Kidney (tissue), 14 donors: ENCODE results near the gene NPBWR2. TPM values are rescaled to one million over a fixed set of nuclear protein-coding genes. Genes with fewer than 3 reads are reported as not detected.
"Not testable (repeated sequence)": the region's sequence is repeated elsewhere in the genome, so short reads cannot be mapped to it uniquely, and the experiment has no call there.

Experiments used
- DNase-seq, 5 donors: peaks; one replicate each; pipeline ENCODE4 v3.0.0-alpha.2; 2013 to 2020
- FAIRE-seq: peaks from 2 replicates; lab custom pipeline; 2012; peaks lifted over from hg19 to GRCh38; lab: Jason Lieb, UNC
- H3K27ac ChIP-seq, 2 donors: one replicate each; pipeline ENCODE4 v1.7.0; 2013; ENCODE audit warnings: low read depth in 2 of 2, low read length in 2 of 2, inconsistent platforms in 1 of 2
- H3K27me3 ChIP-seq: one replicate; pipeline ENCODE4 v1.7.1; 2013; ENCODE audit warnings: low read length, inconsistent platforms; ENCODE audit not compliant: control insufficient read depth, insufficient read depth
- H3K36me3 ChIP-seq, 3 donors: one replicate each; pipeline versions ENCODE4 v1.7.0 to v1.7.1; 2013; ENCODE audit warnings: low read length in 3 of 3, control low read depth in 1 of 3, inconsistent platforms in 1 of 3; ENCODE audit not compliant: insufficient read depth in 3 of 3, control insufficient read depth in 2 of 3
- H3K4me1 ChIP-seq, 3 donors: one replicate each; pipeline versions ENCODE4 v1.7.0 to v1.7.1; 2013; ENCODE audit warnings: low read length in 3 of 3, inconsistent platforms in 1 of 3, low read depth in 1 of 3; ENCODE audit not compliant: control insufficient read depth in 2 of 3, insufficient read depth in 2 of 3
- H3K4me3 ChIP-seq, 3 donors: one replicate each; pipeline versions ENCODE4 v1.7.0 to v1.8.1; 2013; ENCODE audit warnings: low read length in 3 of 3, control low read depth in 1 of 3, inconsistent platforms in 1 of 3
- H3K9ac ChIP-seq, 3 donors: one replicate each; pipeline versions ENCODE4 v1.7.0 to v1.7.1; 2013; ENCODE audit warnings: low read length in 3 of 3, control low read depth in 1 of 3, inconsistent platforms in 1 of 3
- H3K9me3 ChIP-seq, 3 donors: one replicate each; pipeline versions ENCODE4 v1.7.0 to v1.7.1; 2013; ENCODE audit warnings: low read length in 3 of 3, control low read depth in 1 of 3, inconsistent platforms in 1 of 3; ENCODE audit not compliant: control insufficient read depth in 2 of 3, insufficient read depth in 1 of 3
- CTCF ChIP-seq: IDR thresholded peaks from 3 replicates; pipeline ENCODE4 v1.5.1; 2012; ENCODE audit warnings: mild to moderate bottlenecking, moderate library complexity, borderline replicate concordance; ENCODE audit not compliant: insufficient read depth; ENCODE audit errors: extremely low read depth
- intact Hi-C: fragments of 100-400 bp; cut with DNase I; formaldehyde crosslinking; loops from one replicate; pipeline ENCODE4 v1.11.1; 2022
- polyA plus RNA-seq: library from polyadenylated mRNA; stranded (reverse); fragments of 350-450 nt; fragmentation: Illumina TruSeq; extraction: RNeasy Lipid Tissue Mini Kit (QIAGEN cat#74804); gene quantifications from one replicate; pipeline ENCODE4 v1.2.3, GENCODE V29; 2014; ENCODE audit warnings: low read depth, low replicate concordance; ENCODE audit not compliant: insufficient read depth
- total RNA-seq: library from RNA; stranded (reverse); fragmentation: NEBNext Ultra II Directional; extraction: Animal tissue kit (Norgen Biotek cat#: 25700); gene quantifications from one replicate; pipeline ENCODE4 v1.2.1, GENCODE V29; 2021
- donor health status: control.
- donor health status: control.
- donor health status: control.
- donor health status: control.
- donor health status: control.
- donor health status: DM: yes; HTN: yes; CAD: no.
- donor health status: Normal renal cell carcinoma (clear cell type).

NPBWR2 gene
- total and polyA plus RNA-seq, 2 donors from 2014 or later, result not detected

GRCh38 chr20:64138276-64138815 lies 31.0 kb upstream of the NPBWR2 start:
- FAIRE-seq (no peak), DNase-seq (peak in 1 of 5 donors; percentile 28)

GRCh38 chr20:64137598-64138031 lies 30.2 kb upstream of the NPBWR2 start:
- intact Hi-C loops, result no loop called here
- no peak for TF ChIP-seq CTCF
- FAIRE-seq (no peak), DNase-seq (peak in 1 of 5 donors; percentile 32)
- no peaks in the 10 kb centered on the region for H3K9me3 ChIP-seq
- no peaks in the 10 kb centered on the region for H3K27me3 ChIP-seq
- no peaks in the 10 kb centered on the region for H3K36me3 ChIP-seq
- H3K4me1 ChIP-seq, result no peaks in the 10 kb centered on the region
- no peak overlapping the region for H3K27ac ChIP-seq
- H3K9ac ChIP-seq, result no peak overlapping the region
- no peak overlapping the region for H3K4me3 ChIP-seq

More at GRCh38 chr20:64138276-64138815, 31.0 kb upstream of the NPBWR2 start:
- no peaks in the 10 kb centered on the region for H3K36me3 ChIP-seq
- no peaks in the 10 kb centered on the region for H3K4me1 ChIP-seq
- H3K9ac ChIP-seq, result no peak overlapping the region
- H3K27me3 ChIP-seq, result no peaks in the 10 kb centered on the region
- intact Hi-C loops, result no loop called here
- TF ChIP-seq CTCF, result no peak
- no peak overlapping the region for H3K27ac ChIP-seq
- H3K9me3 ChIP-seq, result no peaks in the 10 kb centered on the region
- no peak overlapping the region for H3K4me3 ChIP-seq

GRCh38 chr20:64136004-64136710 lies 28.8 kb upstream of the NPBWR2 start:
- TF ChIP-seq CTCF, result no peak
- Histone ChIP-seq H3K27ac (no peak overlapping the region), H3K9me3 (no peaks in the 10 kb centered on the region), H3K9ac (no peak overlapping the region), H3K4me3 (no peak overlapping the region), H3K36me3 (no peaks in the 10 kb centered on the region), H3K27me3 (no peaks in the 10 kb centered on the region), H3K4me1 (no peaks in the 10 kb centered on the region)
- FAIRE-seq, result no peak
- peak in 1 of 5 donors; percentile 16 for DNase-seq
- intact Hi-C loops, result no loop called here

- H3K27me3 ChIP-seq, FAIRE-seq, H3K9me3 ChIP-seq, H3K27ac ChIP-seq, intact Hi-C loops, H3K36me3 ChIP-seq, H3K4me1 ChIP-seq, H3K9ac ChIP-seq, H3K4me3 ChIP-seq: not testable (repeated sequence)
- peak in 1 of 5 donors; percentile 37 for DNase-seq
These were observed 27.4 kb upstream of the NPBWR2 start for GRCh38 chr20:64134744-64135143.
